G401.6 (cell line): Measurements from ENCODE around the gene C1orf21.

Experiments
- FAIRE-seq: peaks from 2 replicates; lab custom pipeline; 2012; peaks lifted over from hg19 to GRCh38; lab: Jason Lieb, UNC

The C1orf21 gene

DNA sequence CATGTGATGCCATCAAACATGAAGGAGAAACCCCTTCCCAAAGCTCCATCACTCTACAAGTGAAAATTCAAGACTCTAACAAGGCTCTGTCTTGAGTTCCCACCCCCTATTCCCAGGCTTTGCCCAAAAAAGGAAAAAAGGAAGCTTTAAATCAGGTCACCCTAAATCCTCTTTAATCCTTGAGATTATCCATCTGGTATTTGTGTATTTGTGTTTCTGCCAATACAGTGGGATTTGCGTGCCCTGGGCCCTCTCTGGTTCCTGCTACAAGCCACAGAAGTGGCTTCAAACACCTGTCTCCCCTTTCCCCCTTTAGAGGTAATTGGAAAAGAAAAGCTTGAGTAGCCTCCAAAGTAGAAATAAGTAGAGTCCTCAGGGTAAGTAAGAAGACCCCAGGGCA, 247.5 kb downstream of the C1orf21 start:
- FAIRE-seq: no peak

DNA sequence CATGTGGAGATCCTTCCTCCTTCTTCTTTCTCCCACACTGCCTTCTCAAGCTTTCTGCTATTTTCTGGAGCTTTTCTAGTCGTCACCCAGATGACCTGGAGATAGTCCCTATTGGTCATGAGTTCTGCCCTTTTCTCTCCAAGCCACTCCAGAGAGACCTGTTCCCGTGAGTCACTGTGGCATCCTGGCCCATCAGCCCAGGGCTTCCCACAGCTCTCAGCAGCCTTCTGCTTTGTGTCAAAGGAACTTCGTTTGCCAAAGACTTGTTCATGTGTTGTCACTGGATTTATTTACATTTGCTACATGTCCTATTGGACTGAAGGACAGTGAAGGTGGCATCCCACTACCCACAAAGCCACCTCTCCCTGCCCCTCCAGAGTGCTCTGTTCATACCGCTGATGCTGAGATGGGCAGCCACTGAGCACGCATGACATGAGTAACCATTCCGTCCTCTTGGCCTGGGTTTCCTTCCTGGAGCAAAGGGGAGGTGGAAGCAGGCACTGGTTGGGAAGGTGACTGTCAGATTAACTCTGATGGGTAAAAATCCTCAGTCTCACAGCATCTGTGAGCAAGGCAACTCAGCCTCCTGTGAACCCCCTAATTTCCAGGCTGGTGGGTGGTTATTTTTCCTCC, 248.6 kb downstream of the C1orf21 start:
- no peak for FAIRE-seq

DNA sequence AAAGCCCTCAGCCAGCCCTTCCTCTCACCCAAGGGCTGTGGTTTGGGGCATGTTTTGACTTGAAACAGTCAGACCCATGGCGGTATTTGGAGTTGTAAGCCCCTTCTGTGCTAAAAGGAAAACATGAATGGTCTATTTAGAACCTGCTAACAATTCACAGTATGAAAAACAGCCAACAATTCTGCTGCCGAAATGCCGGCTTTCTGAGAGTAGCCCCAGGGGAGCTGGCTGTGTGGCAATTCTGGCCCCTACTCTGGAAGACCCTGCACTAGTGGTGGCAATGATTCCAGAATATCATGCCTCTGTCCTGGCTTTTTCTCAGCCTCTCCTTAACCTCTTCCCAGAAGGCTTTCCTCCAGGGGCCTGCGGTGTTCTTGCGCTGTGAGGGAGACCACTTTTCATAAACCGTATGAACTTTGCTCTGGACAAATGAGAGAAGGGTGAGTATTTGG, 249.2 kb downstream of the C1orf21 start:
- no peak for FAIRE-seq

DNA sequence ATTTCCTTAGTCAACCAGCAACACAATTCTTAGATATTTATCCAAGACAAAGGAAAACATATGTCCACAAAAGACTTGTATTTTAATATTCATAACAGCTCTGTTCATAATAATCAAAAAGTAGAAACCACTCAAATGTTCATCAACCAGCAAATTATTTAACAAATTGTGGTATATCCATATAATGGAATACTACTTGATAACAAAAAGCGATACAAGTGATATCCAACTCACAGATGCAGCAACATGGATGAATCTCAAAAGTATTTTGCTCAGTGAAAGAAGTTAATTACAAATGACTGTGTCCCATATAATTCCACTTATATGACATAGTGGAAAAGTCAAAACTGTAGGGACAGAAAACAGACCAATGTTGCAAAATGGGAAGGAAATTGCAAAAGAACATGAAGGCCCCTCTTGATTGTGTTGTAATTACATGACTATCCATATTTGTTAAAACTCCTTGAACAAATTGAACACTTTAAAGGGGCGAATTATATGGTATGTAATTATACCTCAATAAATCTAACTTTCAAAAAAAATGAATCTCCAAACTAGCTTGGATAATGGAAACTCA, 250.9 kb downstream of the C1orf21 start:
- no peak for FAIRE-seq

DNA sequence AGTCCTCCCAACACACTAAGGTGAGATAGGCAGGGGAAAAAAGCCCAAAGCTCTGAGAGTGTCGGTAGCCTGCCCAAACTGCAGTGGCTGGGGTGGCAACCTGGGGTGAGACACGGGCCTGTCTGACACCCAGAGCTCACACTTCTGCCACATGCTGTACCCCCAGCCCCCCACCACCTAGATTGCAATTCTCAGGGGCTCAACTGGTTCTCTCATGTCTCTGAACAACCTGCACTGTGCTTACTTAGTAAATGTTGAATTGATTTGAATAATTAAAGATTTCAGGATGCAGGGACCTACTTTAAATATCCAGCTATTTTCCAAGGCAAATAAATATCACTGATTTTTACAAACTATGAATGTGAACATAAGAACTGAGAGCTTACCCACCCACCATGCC, 252.4 kb downstream of the C1orf21 start:
- no peak for FAIRE-seq

DNA sequence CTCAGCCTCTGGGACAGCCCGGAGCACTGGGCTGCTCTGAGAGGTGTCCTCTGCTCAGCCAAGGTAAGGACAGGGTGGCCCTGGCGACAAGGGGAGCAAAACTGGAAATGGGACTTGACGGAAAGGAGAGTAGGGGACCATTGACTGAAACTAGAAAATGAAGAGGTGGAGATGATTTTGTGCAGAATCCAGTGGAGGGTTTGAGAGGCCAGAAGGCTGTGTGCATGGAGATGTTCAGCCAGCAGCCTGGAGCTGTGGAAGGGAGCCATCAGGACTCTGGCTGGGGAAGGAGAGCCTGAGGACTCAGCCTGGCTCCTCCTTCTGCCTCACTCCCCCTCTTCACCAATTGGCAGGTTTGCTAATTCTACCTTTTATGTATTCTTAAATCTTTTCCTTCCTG, 253.7 kb downstream of the C1orf21 start:
- no peak for FAIRE-seq

DNA sequence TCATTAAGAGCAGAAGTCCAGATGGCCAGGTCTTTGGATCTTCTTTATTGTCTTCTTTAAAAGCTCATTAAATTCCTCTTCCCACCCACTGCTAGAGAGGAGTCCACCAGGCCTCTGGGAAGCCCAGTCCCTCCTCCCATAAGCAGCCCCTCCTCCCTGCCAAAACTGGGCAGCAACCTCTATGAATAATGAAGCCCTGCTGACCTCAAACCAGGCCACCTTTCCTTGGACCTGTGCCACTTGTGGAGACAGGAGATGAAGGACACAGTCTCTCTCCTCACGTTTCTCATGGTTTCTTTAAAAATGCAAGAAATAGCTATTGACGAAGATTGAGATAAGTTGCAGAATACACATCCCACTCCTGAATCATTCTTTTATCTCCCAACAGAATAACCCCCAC, 255.1 kb downstream of the C1orf21 start:
- no peak for FAIRE-seq

DNA sequence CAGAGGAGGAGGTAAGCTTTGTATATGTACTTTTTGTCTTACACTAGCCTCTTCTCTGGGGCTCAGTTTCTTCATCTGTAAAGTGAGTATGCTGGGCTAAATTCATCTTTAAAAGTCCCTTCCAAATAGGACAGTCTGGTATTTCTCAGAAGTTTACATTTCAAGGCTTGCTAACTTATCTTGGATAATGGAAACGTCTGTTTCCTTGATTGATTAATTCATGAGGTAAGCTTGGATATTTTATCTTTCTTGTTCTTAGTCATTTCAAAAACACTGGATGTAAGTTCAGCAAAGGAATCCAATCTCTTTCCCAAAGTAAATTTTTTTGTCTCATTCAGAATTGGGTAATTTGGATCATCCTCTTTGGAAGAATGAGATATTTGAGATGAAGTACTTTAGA, 256.8 kb downstream of the C1orf21 start:
- no peak for FAIRE-seq

DNA sequence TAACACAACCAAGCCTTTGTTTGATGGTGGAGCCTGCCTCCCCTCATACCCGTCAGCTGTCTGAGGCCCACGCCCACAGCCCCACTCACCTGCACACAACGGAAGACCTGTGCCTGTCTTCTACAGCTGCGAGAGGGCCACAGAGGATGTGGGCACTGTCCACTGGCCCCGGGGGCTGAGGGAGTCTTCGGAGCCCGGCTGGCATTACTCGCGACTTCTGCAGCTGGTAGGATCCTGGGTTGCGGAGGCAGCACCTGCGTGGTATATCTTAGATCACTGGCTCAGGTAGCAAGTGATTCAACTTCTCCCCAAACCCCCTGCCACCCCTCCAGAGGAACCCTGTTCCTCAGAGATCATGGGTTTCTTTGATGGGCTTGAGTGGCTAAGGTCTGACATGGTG, 257.9 kb downstream of the C1orf21 start:
- FAIRE-seq: no peak

DNA sequence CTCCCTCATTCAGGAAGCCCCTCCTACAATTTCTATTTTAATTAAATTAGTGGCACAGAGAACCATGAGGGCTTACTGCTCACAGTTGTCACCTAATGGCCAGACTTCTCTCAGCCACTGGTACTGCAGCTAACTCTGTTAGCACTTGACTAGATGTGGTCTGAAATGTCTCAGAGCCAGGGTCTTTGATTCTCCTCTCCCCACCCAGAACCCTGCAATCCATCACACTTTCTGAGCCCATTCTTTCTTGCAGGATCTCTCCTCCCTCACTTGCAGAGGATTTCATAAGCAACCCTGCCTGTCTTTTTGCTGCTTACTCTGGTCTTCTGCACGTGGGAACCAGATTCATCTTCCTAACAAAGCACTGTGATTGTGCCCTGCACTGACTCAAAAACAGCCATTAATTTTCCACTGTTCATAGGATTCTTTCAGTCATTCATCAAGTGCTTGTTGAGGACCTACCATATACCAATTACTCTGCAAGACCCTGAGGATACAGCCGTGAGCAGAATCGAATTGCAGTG, 259.4 kb downstream of the C1orf21 start:
- no peak for FAIRE-seq

DNA sequence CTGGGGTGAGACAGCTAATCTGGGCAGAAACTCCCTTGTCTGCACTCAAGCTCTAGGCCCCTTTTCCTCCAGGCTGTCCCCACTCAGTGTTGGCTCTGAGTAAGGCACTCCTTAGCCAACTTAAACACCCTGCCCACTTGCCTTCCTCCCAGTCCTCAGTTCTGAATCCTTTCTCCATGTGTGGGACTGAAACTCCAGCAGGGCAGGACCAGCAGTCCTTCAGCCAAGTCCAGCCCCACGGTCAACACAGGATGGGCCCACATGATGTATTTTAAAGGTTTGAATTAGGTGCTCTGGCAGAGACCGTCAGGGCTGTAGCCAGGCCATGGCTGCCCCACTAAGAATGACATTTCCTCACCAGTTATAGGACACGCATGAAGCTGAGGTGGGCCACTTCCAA, 260.0 kb downstream of the C1orf21 start:
- FAIRE-seq: no peak

DNA sequence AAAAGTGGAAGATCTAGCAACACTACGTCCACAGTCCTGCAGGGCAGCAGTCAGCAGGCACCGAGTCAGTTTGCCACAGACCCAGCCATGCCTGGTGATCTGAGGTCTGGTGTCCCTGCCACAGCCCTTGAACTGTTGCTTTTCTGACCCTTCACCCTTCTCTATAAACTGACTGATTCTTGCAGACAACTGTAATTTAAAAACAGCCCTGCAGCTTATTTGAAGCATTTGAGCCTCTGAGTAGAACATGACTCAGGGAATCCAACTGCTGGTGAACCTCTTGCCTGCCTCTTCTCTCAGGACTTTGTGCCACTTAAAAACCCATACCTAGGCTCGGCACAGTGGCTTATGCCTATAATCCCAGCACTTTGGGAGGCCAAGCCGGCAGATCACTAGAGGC, 260.6 kb downstream of the C1orf21 start:
- no peak for FAIRE-seq

DNA sequence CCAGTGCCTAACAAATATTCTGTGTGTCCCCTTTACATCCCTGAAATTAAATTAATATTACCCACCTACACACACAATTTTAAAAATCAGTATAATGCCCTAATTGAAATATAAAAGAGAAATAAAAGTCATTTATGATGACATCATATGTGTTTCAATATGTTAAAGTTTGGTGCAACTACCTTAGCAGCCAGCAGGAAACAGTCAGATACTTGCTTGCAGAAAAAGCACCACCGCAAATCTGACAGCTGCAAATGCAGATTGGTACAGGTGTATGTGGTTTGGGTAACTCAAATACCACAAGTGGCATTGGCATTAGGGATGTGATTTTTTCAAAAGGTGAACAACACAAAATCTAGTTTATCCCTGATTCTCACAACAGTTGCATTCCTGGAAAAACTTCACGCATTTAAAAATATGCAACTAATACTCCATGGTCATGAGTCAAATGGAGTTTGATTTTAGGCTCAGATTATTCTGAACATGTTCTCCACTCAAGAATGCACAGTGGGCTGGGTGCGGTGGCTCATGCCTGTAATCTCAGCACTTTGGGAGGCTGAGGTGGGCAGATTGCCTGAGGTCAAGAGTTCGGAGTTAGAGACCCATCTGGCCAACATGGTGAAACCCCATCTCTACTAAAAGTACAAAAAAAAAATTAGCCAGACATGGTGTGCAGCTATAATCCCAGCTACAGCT, 261.5 kb downstream of the C1orf21 start:
- FAIRE-seq: no peak

DNA sequence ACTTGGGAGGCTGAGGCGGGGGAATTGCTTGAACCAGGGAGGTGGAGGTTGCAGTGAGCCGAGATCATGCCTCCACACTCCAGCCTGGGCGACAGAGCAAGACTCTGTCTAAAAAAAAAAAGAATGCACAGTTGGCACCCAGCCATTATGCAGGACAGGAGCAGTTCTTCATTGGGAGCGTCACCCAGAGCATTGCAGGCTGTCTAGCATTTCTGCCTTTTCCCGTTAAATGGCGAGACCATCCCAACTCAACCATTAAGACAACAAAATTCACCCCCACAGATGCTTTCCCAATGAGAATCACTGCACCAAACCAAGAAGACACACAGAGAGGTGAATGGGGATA, 262.0 kb downstream of the C1orf21 start:
- no peak for FAIRE-seq

DNA sequence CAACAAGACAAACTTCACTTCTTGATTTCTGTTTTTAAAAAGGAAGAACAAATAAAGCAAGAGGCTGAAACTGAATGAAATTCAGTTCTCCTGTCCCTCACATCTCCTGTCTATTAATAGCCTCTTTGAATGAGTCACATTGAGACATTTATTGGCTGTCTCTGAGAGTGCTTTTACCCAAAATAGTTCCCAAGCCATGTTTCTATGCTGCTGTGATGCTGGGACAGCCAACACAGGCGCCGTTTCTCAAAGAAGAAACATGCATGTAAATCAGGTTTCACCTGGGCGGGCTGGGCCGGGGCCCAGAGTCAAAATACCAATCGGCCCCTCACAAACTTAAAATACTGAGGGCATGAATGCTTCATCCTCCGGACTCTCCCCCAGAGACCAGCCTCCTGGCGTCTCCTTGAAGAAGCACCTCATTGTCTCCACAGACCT, 262.6 kb downstream of the C1orf21 start:
- no peak for FAIRE-seq

DNA sequence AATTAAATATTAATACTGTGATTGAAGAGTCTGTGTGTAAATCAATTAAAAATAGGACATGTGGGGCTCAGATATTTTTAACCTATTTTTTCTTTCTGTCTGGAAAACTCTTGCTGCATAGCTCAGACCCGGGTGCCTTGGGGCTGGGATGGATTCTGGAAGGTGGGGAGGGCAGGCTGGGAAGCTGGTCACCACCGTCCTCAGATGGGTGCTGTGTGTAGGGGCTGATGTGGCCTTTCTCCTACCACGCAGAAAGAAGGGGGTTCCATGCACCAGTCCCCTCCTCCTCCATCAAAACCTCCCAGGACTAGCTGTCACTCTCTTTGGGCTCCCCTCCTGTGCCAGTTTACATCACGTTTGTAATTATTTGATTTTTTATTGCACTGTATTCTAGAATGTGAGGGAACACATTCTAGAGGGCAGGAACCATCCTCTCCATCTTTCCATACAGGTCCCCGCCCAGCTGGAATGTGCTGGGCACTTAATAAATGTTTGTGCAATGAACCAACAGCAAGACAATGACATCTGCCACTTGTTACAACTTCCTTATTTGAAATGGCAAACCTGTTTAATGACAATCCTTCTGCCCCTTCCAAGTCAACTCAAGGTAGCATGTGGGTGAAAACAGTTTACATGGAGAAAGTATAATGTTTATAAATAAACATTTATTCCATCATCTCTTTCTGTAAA, 263.5 kb downstream of the C1orf21 start:
- no peak for FAIRE-seq

DNA sequence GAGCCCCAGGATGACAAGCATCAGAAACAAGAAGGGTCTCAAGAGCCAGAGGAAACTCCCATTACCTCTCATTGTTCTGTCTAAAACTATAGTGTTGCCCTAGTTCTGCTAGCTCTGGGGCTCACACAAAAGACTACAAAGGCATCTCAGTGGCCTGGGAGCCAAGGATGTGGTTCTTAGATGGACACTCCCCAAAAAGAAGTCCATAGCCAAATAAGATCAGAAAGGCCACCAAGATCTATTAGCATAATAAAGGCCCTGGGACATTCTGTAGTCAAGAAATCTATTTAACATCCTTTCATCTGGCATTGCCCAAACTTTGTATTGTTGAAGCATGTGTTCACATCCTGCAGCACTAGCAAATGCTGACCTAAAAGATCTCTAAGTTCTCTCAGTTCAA, 268.4 kb downstream of the C1orf21 start:
- FAIRE-seq: no peak

DNA sequence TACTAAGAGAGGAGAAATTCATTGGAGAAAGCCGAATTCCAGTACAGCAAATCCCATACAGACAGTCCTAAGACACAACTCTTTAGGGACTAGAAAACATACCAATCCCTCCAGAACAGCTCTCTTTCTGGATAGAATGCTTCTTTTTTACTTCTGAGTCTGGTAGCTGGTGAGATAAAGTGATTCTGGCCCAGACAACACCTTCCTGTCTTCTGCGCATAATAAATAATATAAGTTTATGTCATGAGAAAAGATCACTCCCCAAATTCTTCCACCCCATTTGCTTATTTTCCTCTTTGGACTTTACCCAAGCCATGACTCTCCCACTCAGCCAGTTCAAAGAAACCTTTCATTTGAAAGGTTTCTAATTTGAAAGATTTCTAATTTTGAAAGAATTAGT, 269.4 kb downstream of the C1orf21 start:
- FAIRE-seq: no peak

DNA sequence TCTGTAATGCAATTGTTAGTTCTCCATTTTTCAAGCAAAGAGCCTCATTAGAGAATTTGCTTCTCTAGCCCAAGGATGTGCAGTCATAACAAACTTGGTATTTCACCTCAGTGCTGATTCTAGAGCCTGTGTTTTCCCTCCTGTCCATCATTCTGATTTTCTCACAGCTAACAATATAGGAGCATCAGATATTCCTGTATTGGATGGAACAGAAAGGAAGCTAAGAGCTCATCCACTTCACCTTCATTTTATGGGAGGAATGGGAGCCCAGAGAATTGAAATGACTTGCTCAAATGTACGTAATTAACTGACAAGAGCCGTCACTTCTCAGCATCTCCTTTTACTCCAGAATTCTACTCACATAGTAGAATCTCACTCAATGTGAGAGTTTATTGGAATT, 271.2 kb downstream of the C1orf21 start:
- no peak for FAIRE-seq

DNA sequence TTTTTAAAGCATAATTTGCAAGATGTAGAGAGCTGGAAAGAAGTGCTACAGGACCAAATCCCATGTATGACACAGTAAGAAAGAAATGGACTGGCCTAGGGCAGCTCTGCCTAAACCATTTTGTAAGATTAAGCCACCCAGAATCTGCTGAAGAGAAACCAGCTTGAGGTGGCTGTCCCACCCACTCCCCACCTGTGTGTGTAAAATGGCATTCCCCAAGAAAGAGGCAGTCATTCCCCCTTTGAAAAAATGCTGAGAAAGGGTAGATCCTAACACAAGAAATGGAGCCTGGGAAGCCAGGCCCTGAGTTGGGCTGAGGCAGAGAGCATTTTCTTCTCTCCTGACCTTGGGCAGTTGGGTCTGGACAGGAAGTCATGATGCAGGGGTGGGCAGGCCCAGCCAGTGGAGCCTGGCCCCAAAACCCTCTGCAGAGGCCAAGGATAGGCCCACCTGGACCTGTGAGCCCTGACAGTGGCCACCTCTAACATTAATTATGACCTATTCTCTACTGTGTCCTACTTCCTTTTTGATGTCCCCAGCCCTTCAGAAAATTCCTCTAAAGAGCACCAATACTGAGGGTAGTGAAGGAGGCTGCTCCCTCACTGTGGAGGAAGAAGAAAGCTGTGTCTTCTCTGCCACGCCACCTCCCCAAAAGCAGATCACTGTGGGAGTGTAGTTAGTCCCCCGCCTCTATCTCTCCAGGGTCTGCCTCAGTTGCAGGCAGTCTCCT, 273.8 kb downstream of the C1orf21 start:
- no peak for FAIRE-seq

DNA sequence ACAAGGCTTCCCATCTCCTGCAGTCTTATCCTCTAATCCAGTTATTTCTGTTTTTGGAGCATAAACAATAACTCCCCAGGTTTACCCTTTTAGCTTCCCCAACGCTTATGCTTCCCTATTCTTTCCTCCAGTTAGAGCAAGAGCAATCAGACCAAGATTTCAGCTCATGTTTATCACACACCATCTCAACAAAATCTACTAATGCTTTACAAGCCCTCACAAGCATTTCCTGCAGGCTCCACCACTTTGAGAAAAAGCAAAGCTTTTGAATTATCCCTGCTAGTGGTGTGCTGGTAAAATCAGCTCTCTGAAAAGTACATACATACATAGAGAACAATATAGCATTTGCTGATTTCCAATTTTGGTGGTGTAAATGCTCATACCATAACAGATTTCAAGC, 275.0 kb downstream of the C1orf21 start:
- FAIRE-seq: no peak

DNA sequence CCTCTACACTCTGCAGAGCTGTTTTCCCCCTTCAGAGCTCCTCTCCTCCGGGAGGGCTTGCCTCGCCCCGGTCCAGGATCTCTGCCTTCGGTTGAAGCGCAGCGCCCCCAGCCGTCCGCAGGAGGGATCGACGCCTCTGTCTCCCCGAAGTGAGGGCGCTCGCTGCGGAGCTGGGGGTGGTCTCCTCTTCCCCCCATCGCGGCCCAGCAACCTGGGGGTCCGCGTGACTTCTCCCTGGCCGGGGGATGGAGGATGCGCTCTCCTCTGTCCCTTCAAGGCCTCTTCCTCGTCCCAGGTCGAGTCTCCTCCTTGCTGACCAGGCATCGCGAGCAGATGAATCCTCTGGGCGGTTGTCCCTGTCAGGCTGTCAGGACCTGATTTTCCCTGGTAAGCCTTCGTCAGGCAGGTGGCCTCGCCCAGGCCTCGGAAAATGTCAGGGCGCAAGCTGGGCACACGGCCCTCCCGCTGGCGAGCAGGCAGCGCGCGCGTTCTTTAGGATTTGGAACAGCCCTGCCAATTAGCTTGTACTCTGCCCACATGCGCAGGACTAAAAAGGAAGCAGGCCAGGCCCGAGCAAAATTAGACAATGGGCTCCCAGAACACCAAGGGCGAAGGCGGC, 277.3 kb downstream of the C1orf21 start:
- no peak for FAIRE-seq
